CD4-positive, alpha-beta T cell treated with Interleukin-15 for 4 hours (primary cell): ENCODE results near the gene PGS1.

Source experiments
- DNase-seq: peaks from one replicate; pipeline ENCODE4 v3.0.0-alpha.2; 2020; ENCODE audit warnings: low spot score

Gene PGS1

GRCh38 chr17:78347453-78347852 is 31.0 kb upstream of the PGS1 start:
- no peak for DNase-seq

- DNase-seq, result no peak
Observed at GRCh38 chr17:78348055-78348770, 30.2 kb upstream of the PGS1 start.

DNA sequence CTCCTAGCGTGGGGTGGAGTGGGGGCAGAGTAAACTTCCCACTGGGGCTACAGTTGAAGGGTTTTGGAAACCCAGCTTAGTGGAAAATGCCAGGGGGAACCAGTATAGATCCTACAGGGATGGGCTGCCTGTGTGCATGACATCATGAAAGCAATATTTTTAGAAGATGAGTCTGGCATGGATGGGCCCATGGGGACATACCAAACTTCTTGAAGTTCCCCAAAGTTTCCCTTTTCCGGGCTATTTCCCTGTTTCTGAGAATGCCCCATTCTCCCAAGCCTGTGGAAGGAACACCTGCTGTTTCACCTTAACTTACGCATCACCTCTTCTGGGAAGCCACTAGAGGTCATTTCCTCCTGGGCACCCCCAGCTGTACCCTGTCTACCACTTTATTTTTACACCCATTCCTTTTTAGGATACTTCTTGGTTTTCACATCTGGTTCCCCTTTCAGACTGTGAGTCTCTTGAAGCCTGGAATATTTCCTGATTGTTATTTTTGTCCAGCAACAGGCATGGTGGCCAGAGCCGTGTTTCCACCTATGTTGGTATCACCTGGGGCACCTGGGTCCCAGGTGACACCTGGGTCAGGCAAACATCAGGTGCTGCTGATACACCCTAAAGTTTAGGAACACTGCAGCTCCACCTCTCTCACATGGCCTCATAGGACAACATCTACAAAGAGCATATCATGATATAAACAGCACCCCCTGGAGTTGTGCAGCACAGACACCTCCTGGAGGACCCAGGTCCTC is 28.4 kb upstream of the PGS1 start:
- no peak for DNase-seq

DNA sequence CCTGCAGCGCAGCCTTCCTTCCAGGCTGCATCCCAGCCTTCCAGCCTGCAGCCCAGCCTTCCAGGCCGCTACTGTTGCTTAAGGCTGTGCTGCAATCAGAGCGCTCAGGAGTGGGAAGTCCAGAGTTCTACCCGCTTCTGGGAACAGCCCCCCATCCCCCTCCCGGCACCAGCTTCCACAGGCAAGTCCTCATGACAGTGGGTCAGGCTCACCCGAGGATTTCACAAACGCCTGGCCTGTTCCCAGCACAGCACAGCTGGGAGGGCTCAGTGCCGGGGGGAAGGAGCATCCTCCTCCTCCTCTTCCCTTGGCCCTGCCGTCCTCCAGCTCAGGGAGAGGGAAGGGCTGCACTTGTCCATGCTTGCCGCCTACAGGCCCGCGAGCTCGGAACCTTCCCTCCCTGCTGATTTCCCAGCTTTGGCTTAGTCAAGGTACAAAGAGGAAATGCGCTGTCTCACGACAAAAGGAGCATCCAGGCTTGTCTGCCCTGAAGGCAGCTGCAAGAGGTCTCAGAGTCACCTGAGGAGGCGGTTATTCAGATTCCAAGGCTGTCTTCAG is 26.9 kb upstream of the PGS1 start:
- DNase-seq, result no peak

GRCh38 chr17:78353834-78354233 is 24.6 kb upstream of the PGS1 start:
- no peak for DNase-seq

GRCh38 chr17:78355045-78355641 is 23.3 kb upstream of the PGS1 start:
- no peak for DNase-seq

DNA sequence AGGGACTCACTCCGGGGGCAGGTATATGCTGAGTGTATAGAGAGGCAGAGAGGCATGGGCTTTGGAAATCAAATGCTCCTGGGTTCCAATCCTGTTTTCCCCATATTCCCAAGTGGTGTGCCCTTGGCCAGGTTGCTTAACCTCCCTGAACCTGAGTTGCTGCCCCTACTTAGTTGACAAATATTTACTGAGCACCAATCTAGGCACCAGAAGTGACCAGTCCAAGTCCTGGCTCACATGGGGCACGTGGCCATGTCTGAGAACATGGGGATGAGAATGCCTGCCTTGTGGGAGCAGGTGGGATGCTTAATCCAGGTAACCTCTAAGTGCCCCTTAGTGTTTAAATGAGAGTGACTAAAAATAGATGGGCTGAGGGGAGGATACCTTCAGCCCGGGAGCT is 22.7 kb upstream of the PGS1 start:
- no peak for DNase-seq

DNA sequence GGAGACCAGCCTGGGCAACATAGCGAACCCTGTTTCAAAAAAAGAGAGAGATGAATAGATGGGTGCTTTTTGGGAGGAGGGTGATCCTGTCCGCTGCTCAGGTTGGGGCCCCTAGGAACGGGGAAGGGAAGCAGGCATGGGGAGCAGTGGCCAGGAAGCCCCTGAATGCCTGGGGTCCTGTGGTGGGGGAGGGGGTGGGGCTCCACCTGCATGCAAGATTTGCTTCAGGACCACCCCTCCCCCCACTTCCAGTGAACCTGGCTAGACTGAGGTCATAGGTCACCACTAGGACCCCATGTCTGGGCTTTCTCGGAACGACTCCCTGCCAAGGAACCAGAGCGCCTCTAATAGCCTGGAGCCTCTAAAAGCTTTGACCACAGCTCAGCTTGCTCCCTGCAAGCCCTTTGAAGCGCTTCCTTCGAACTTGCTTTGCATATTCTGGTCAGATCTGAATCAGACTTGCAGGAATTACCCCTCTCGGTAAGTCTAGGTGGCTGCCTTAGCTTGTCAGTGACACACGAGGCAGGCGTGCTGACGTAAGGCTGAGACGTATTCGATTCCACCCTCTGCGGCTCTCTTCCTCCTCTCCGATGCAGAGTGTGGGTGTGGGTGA is 22.2 kb upstream of the PGS1 start:
- DNase-seq, result peak; percentile 95

DNA sequence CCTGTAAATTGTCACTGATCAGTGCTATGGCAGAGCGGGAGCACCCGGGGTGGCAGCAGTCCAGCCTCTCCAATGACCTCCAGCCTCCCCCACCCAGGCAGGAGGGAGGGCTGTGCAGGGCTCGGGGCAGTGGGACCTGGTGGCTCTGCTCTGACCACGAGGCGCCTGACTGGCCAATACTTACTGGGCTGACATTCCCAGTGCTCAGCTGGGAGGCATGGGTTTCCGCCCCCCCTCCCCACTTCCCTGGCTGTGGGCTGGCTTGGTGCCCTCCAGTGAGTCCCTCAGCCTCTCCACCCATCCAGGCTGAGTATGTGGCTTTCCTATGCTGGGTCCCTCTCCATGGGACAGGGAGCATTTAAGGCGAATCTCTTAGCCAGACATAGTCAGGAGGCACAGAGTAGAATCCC is 21.3 kb upstream of the PGS1 start:
- DNase-seq, result no peak

DNA sequence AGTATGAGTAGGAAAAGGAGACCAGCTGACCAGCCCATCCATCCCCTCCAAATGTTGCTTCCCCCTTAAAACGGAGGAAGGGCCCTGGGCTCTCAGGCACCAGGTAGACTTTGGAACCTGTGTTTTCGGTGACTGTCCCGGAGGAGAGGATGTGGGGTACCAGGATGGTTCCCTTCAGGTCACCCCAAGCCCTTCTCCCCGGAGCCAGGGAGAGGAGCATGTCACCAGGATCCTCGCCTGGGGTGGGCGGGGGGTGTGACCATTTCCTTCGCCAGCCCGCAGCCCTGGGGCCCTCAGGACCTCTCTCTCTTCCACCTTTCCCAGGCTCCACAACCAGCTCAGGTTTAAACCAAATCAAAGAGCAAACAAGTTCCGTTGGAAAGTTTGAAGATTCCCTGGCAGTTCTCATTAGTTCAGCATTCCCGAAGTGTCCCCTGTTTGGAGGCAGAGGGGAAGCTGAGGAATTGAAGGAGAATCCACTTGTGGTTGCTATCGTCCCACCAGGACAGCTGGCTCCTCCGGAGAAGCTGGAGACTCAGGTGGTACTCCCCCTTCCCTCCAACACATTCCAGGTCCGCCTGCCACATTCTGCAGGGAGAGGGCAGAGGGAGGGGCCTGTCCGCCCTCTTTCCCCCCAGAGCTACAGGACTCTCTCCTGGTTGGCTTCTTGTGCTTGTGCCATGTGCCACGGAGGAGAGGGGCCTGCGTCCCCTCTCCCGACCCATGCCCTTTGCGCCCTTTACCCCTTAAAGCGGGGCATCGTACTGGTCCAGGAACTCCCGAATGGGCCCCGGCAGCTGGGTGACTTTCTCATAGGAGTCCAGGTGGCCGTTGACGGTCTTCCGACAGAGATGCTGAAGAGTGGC is 20.5 kb upstream of the PGS1 start:
- no peak for DNase-seq

DNA sequence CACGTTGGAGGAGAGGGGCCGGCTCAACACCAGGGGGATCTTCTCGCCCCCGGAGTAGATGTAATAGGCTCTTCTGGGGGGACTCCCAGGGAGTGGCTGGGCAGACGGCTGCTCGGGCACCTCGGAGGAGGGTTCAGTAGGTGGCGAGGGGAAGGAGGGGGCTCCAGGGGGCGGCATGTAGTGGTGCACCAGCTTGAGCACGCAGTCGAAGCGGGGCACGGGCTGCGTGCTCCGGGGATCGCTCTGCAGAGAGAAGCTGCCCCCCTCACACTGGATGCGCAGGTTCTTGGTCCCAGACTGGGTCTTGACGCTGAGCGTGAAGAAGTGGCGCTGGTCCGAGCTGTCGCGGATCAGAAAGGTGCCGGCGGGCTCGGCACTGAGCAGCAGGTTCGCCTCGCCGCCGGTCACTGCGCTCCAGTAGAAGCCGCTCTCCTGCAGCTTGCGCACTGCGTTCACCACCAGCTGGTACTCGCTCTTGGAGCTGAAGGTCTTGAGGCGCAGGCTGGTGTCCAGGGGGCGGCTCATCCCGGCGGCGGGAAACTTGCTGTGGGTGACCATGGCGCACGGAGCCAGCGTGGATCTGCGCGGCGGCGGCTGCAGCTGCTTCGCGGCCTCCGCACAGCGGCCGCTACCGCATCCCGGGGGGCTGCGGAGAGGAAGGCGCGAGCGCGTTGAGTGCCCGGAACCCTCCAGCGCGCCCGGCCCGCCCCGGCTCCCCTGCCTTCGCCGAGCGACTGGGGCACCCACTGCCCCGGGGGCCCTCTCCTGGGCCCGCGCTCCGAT is 19.7 kb upstream of the PGS1 start:
- DNase-seq, result no peak

GRCh38 chr17:78359321-78359996 is 19.0 kb upstream of the PGS1 start:
- no peak for DNase-seq

DNA sequence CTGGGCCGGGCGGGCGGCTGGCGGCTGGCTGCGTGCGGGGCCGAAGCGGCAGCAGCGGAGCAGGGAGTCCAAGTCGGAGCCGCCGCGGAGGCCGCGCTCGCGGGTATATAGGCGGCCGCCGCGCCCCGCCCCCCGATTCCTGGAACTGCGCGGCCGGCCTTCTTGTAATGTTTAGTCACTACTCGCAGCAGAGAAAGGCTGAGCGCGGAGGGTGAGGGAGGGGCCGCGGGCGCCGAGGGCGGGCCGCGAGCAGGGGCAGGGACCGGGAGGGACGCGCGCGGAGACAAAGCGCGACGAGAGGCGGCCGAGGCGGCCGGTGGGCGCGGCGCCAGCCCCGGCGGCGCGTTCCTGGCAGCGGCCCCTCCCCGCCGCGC is 18.5 kb upstream of the PGS1 start, which contains the start of gene SOCS3:
SOCS3 (minus strand) TSS at position 81 of the 374 bp plus-strand sequence. CDS start 982 bp downstream, outside the sequence.
- peak; percentile 99 for DNase-seq

DNA sequence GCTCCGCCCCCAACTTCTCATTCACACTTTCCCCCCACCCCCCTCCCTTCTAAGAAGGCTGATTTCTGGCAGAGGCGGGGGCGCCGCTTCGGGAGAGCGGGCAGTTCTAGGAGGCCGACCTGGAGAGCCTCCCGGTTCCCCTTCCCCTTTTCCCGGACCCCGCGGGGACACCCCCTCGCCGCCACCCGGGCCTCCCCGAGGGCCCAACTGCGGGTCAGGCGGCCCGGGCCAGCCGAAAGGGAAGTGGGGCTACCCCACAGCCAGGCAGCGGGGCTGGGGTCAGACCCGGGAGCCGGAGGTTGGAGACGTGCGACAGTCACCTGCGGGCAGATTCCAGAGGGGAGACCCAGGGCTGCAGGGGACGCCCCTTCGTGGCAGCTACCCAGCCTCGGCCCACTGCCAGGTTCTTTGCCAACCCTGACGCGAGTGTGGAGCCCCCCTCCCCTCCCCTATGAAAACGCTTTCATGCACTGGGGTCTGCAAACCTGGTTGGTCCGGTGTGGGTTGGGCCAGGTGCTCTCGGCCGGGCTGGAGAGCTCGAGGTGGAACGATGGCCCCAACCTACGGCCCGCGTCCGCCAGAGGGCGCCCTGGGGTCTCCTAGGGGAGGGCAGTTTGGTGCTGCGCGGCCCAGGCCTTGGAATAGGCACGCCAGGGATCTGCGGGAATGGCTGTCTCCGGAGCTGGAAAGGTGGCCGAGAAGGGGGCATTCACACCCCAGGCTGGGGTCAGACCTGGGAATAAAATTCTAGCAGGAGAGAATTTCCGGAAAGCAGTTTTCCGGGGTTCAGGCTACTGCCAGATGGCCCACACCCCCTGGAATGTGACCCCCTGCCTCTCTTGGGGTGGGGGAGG is 17.9 kb upstream of the PGS1 start:
- DNase-seq, result peak; percentile 87

DNA sequence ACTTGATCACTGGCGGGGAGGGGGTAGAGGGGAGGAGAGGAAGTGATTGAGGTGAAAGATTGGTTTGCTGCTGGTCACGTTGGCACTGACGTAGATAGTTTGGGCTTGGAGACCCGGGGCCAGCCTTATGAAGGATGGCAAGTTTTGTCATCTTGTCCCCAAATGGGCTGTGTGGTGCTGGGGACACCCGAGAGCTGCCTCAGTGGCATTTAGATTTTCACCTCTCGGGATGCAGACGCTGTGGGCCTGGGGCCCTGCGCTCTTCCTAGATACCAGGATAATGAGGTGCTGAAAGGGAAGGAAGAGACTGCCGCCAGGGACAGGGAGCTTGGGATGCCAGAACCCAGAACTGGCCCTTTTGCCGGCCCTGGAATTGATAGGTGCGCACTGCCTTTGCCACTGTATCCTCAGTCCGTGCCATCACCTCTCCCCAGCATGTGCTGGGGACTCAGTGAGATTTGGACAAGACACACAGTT is 17.2 kb upstream of the PGS1 start:
- no peak for DNase-seq

- no peak for DNase-seq
Observed at GRCh38 chr17:78362232-78362631, 16.2 kb upstream of the PGS1 start.

DNA sequence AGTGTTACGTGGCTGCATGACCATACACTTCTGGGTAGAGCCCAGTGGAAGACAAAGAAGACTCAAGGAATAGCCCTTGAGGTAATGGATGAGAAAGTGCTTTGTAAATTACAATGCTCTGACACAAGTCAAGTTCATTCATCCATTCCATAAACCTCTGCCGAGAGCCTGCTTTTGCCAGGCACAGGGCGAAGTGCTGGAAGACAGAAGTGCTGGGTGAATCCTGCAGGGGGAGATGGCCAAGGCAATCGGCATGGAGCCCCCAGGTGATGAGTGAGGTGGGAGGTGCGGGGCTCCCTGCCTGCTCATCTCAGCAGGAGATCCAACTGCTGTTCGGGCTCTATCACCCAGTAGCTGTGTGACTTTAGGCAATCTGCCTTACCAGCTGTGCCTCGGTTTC is 15.8 kb upstream of the PGS1 start:
- DNase-seq, result no peak

DNA sequence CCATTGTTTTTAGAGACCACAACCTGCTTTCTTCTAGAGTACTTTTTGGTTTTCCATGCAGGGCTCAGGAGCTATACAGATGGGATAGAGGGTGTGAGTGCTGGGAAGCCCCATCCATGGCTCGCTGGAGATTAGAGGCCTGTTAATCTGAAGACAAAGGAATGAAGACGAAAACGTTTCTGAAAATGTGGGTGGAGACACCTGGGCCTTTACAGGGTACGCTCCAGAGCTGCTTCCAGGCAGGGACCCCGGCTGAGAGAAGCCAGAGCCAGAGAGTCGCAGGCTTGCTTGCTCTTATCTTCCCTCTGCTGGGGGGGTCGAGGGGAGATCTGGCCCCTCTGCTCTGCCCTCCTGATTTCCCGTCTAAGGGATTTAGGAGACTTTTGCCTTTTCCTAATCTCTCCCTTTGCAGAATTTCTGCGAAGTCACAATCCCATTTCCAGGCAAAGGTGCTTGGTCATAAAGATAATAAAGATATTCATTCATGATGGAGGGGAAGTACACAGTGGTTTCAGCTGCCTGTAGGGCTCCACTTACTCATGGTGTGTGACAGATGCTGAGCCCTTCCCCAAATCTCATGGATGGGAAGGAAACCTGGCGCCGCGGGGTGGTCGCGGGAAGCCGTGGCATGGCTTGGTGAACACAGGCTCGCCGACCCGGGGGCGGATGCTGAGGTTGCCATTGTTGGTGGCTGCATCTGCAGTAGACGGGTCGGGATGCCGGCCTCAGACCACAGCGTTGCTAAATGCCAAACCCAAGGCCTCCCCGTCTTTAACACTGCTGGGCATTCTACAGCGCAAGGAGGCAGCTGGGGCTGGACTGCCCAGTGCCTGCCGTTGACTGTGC is 13.8 kb upstream of the PGS1 start:
- no peak for DNase-seq
